ENCODE measurements around the gene FZR1. TPM values are rescaled to one million over a fixed set of nuclear protein-coding genes. Genes with fewer than 3 reads are reported as not detected.

Gene FZR1
- total RNA-seq, 1 experiment from 2014 or later, result 57.0 TPM

- DNase-seq, result no peak
- intact Hi-C loops (cut with micrococcal nuclease; ENCODE audit: unreplicated experiment), result no loop called here
- CTCF ChIA-PET, result no interaction called here
- H3K9me2 ChIP-seq (ENCODE audit: insufficient read depth), result no peaks in the 10 kb centered on the region
- no peaks in the 10 kb centered on the region for H3K4me1 ChIP-seq (replicated peaks; ENCODE audit: insufficient read depth)
- H2AFZ ChIP-seq, result no peak overlapping the region
- no peaks in the 10 kb centered on the region for H3K27me3 ChIP-seq (ENCODE audit: insufficient read depth, low read depth)
- no peaks in the 10 kb centered on the region for H3K36me3 ChIP-seq (ENCODE audit: low read depth)
- no peak for TF ChIP-seq EZH2 (IDR thresholded peaks at IDR 0.05; ENCODE audit: low read depth)
- no peak for TF ChIP-seq CTCF (conservative IDR thresholded peaks at IDR 0.05)
- H3K27ac ChIP-seq, result no peak overlapping the region
- no TSS peak for BruUV-seq (replicated peaks)
- H3F3A ChIP-seq (ENCODE audit: insufficient read depth, low read depth), result no peaks in the 10 kb centered on the region
- no peak overlapping the region for H3K4me3 ChIP-seq
- H3K9me3 ChIP-seq (ENCODE audit: insufficient read depth, low read depth), result no peaks in the 10 kb centered on the region
- POLR2A ChIA-PET (ENCODE audit: unreplicated experiment), result no interaction called here
- no peak overlapping the region for H3K4me2 ChIP-seq
- no peaks in the 10 kb centered on the region; the same call in 1 of the 2 replicates for H4K20me1 ChIP-seq (ENCODE audit: insufficient read depth)
- no peaks in the 10 kb centered on the region for H3K79me2 ChIP-seq (ENCODE audit: low read depth)
Observed at GRCh38 chr19:3534375-3535234, 28.5 kb downstream of the FZR1 start.

GRCh38 chr19:3535235-3535535 is 29.1 kb downstream of the FZR1 start:
- Histone ChIP-seq H2AFZ (no peak overlapping the region), H3K27me3 (ENCODE audit: insufficient read depth, low read depth) (no peaks in the 10 kb centered on the region), H3K9me2 (ENCODE audit: insufficient read depth) (no peaks in the 10 kb centered on the region), H3K36me3 (ENCODE audit: low read depth) (no peaks in the 10 kb centered on the region), H3K4me1 (replicated peaks; ENCODE audit: insufficient read depth) (no peaks in the 10 kb centered on the region), H3K9me3 (ENCODE audit: insufficient read depth, low read depth) (no peaks in the 10 kb centered on the region), H4K20me1 (ENCODE audit: insufficient read depth) (no peaks in the 10 kb centered on the region; the same call in 1 of the 2 replicates), H3K4me3 (no peak overlapping the region), H3K79me2 (ENCODE audit: low read depth) (no peaks in the 10 kb centered on the region), H3F3A (ENCODE audit: insufficient read depth, low read depth) (no peaks in the 10 kb centered on the region), H3K27ac (no peak overlapping the region), H3K4me2 (no peak overlapping the region)
- intact Hi-C loops (cut with micrococcal nuclease; ENCODE audit: unreplicated experiment), result no loop called here
- CTCF ChIA-PET, result no interaction called here
- no peak for TF ChIP-seq EZH2 (IDR thresholded peaks at IDR 0.05; ENCODE audit: low read depth)
- TF ChIP-seq CTCF (conservative IDR thresholded peaks at IDR 0.05), result no peak
- no peak for DNase-seq
- no TSS peak for BruUV-seq (replicated peaks)
- POLR2A ChIA-PET (ENCODE audit: unreplicated experiment), result no interaction called here

GRCh38 chr19:3535563-3535965 is 29.5 kb downstream of the FZR1 start:
- H3K27me3 ChIP-seq (ENCODE audit: insufficient read depth, low read depth), result no peaks in the 10 kb centered on the region
- H3K36me3 ChIP-seq (ENCODE audit: low read depth), result no peaks in the 10 kb centered on the region
- POLR2A ChIA-PET (ENCODE audit: unreplicated experiment), result no interaction called here
- H3K79me2 ChIP-seq (ENCODE audit: low read depth), result no peaks in the 10 kb centered on the region
- no peak overlapping the region for H3K4me3 ChIP-seq
- no peaks in the 10 kb centered on the region for H3F3A ChIP-seq (ENCODE audit: insufficient read depth, low read depth)
- TF ChIP-seq EZH2 (IDR thresholded peaks at IDR 0.05; ENCODE audit: low read depth) (no peak), CTCF (conservative IDR thresholded peaks at IDR 0.05) (no peak)
- no peak overlapping the region for H3K4me2 ChIP-seq
- BruUV-seq (replicated peaks), result no TSS peak
- H3K9me3 ChIP-seq (ENCODE audit: insufficient read depth, low read depth), result no peaks in the 10 kb centered on the region
- intact Hi-C loops (cut with micrococcal nuclease; ENCODE audit: unreplicated experiment), result no loop called here
- CTCF ChIA-PET, result no interaction called here
- H2AFZ ChIP-seq, result no peak overlapping the region
- no peaks in the 10 kb centered on the region for H3K9me2 ChIP-seq (ENCODE audit: insufficient read depth)
- DNase-seq, result no peak
- no peaks in the 10 kb centered on the region; the same call in 1 of the 2 replicates for H4K20me1 ChIP-seq (ENCODE audit: insufficient read depth)
- H3K4me1 ChIP-seq (replicated peaks; ENCODE audit: insufficient read depth), result no peaks in the 10 kb centered on the region
- H3K27ac ChIP-seq, result no peak overlapping the region
